Dendritic cell treated with granulocyte-macrophage colony-stimulating factor and Interleukin-4, amounts not matched to agents 40 ng/mL and 50 ng/mL, for 4 days (primary cell): Measurements from ENCODE around the gene HDAC10.

Experiments
- H3K27ac Mint-ChIP-seq: one replicate; pipeline ENCODE4 v1.8.0; 2022; ENCODE audit warnings: mild to moderate bottlenecking, mixed read lengths
- H3K27me3 Mint-ChIP-seq: one replicate; pipeline ENCODE4 v1.8.0; 2022; ENCODE audit warnings: mild to moderate bottlenecking, mixed read lengths
- H3K36me3 Mint-ChIP-seq: one replicate; pipeline ENCODE4 v1.8.0; 2022; ENCODE audit warnings: low read depth, mixed read lengths
- H3K4me1 Mint-ChIP-seq: one replicate; pipeline ENCODE4 v1.8.0; 2022; ENCODE audit warnings: low read depth, mixed read lengths
- H3K4me3 Mint-ChIP-seq: one replicate; pipeline ENCODE4 v1.8.0; 2022; ENCODE audit warnings: mild to moderate bottlenecking, moderate library complexity, mixed read lengths
- H3K9me3 Mint-ChIP-seq: one replicate; pipeline ENCODE4 v1.8.0; 2022; ENCODE audit warnings: mixed read lengths
- intact Hi-C: fragments of 100-400 bp; cut with micrococcal nuclease; formaldehyde crosslinking; loops from one replicate; pipeline ENCODE4 v1.15.0; 2022

The HDAC10 gene

GRCh38 chr22:50250555-50251476 is at the start of gene HDAC10:
Gene HDAC10, minus strand, starts transcription at chr22:50251265. Its CDS starts 233 bp downstream, at chr22:50251032.
- Mint-ChIP-seq H3K27ac (peak within 1 kb of the TSS; percentile 61), H3K27me3 (no peaks in the 10 kb centered on the region), H3K4me3 (peak within 1 kb of the TSS; percentile 83), H3K4me1 (peaks cover 45% of the 10 kb centered on the region), H3K36me3 (peaks cover 43% of the 10 kb centered on the region), H3K9me3 (no peaks in the 10 kb centered on the region)
- intact Hi-C loops = loop anchor here (5.0 kb wide), 1 partner anchor 371 kb away; no protein-coding TSS in a partner anchor

GRCh38 chr22:50300620-50301257 is 49.7 kb upstream of the HDAC10 start:
- no peaks in the 10 kb centered on the region for H3K9me3 Mint-ChIP-seq
- intact Hi-C loops = no loop called here
- H3K27me3 Mint-ChIP-seq = no peaks in the 10 kb centered on the region
- peak overlapping the region; percentile 89 for H3K27ac Mint-ChIP-seq
- H3K4me3 Mint-ChIP-seq = peak overlapping the region; percentile 77
- H3K4me1 Mint-ChIP-seq = peaks cover 89% of the 10 kb centered on the region
- peaks cover 87% of the 10 kb centered on the region for H3K36me3 Mint-ChIP-seq

- Mint-ChIP-seq H3K27me3 (no peaks in the 10 kb centered on the region), H3K9me3 (no peaks in the 10 kb centered on the region), H3K4me3 (peak overlapping the region; percentile 57), H3K4me1 (peaks cover 89% of the 10 kb centered on the region), H3K27ac (no peak overlapping the region), H3K36me3 (peaks cover 87% of the 10 kb centered on the region)
- intact Hi-C loops = no loop called here
Observed at GRCh38 chr22:50299785-50300619, 48.9 kb upstream of the HDAC10 start.

GRCh38 chr22:50298937-50299784 is 48.1 kb upstream of the HDAC10 start:
- no peaks in the 10 kb centered on the region for H3K27me3 Mint-ChIP-seq
- H3K4me1 Mint-ChIP-seq = peaks cover 88% of the 10 kb centered on the region
- no peaks in the 10 kb centered on the region for H3K9me3 Mint-ChIP-seq
- peak overlapping the region; percentile 30 for H3K27ac Mint-ChIP-seq
- intact Hi-C loops = no loop called here
- peak overlapping the region; percentile 77 for H3K4me3 Mint-ChIP-seq
- H3K36me3 Mint-ChIP-seq = peaks cover 90% of the 10 kb centered on the region

GRCh38 chr22:50298266-50298637 is 47.2 kb upstream of the HDAC10 start:
- no peaks in the 10 kb centered on the region for H3K27me3 Mint-ChIP-seq
- H3K4me3 Mint-ChIP-seq = no peak overlapping the region
- peaks cover 85% of the 10 kb centered on the region for H3K36me3 Mint-ChIP-seq

GRCh38 chr22:50297510-50298265 is 46.6 kb upstream of the HDAC10 start:
- H3K27ac Mint-ChIP-seq = peak overlapping the region; percentile 30
- peaks cover 85% of the 10 kb centered on the region for H3K36me3 Mint-ChIP-seq
- no peaks in the 10 kb centered on the region for H3K27me3 Mint-ChIP-seq
- no peak overlapping the region for H3K4me3 Mint-ChIP-seq
- H3K4me1 Mint-ChIP-seq = peaks cover 85% of the 10 kb centered on the region
- H3K9me3 Mint-ChIP-seq = no peaks in the 10 kb centered on the region
- intact Hi-C loops = no loop called here

More at GRCh38 chr22:50298266-50298637, 47.2 kb upstream of the HDAC10 start:
- no peaks in the 10 kb centered on the region for H3K9me3 Mint-ChIP-seq
- H3K4me1 Mint-ChIP-seq = peaks cover 85% of the 10 kb centered on the region
- intact Hi-C loops = no loop called here
- H3K27ac Mint-ChIP-seq = peak overlapping the region; percentile 30

- H3K4me3 Mint-ChIP-seq = no peak overlapping the region
- no peaks in the 10 kb centered on the region for H3K27me3 Mint-ChIP-seq
- H3K36me3 Mint-ChIP-seq = peaks cover 86% of the 10 kb centered on the region
- peaks cover 84% of the 10 kb centered on the region for H3K4me1 Mint-ChIP-seq
- no peaks in the 10 kb centered on the region for H3K9me3 Mint-ChIP-seq
- peak overlapping the region; percentile 30 for H3K27ac Mint-ChIP-seq
- intact Hi-C loops = no loop called here
Observed at GRCh38 chr22:50296658-50297490, 45.8 kb upstream of the HDAC10 start.

- H3K36me3 Mint-ChIP-seq = peaks cover 95% of the 10 kb centered on the region
- H3K27me3 Mint-ChIP-seq = no peaks in the 10 kb centered on the region
- no peaks in the 10 kb centered on the region for H3K9me3 Mint-ChIP-seq
- peak overlapping the region; percentile 44 for H3K4me3 Mint-ChIP-seq
- peaks cover 88% of the 10 kb centered on the region for H3K4me1 Mint-ChIP-seq
- intact Hi-C loops = loop anchor here (5.0 kb wide), 1 partner anchor 33 kb away; the partner anchor contains the start of gene DENND6B
- H3K27ac Mint-ChIP-seq = peak overlapping the region; percentile 20
Observed at GRCh38 chr22:50294319-50294656, 43.2 kb upstream of the HDAC10 start.

GRCh38 chr22:50293441-50294318 is 42.6 kb upstream of the HDAC10 start:
- Mint-ChIP-seq H3K27me3 (no peaks in the 10 kb centered on the region), H3K36me3 (peaks cover 95% of the 10 kb centered on the region), H3K9me3 (no peaks in the 10 kb centered on the region), H3K4me1 (peaks cover 82% of the 10 kb centered on the region), H3K27ac (peak overlapping the region; percentile 20), H3K4me3 (peak overlapping the region; percentile 44)
- intact Hi-C loops = loop anchor here (5.0 kb wide), 1 partner anchor 34 kb away; the partner anchor contains the start of gene DENND6B

GRCh38 chr22:50292643-50293440 is 41.8 kb upstream of the HDAC10 start:
- H3K27me3 Mint-ChIP-seq = no peaks in the 10 kb centered on the region
- peaks cover 95% of the 10 kb centered on the region for H3K36me3 Mint-ChIP-seq
- no peaks in the 10 kb centered on the region for H3K9me3 Mint-ChIP-seq
- H3K4me3 Mint-ChIP-seq = peak overlapping the region; percentile 50
- intact Hi-C loops = loop anchor here (5.0 kb wide), 1 partner anchor 34 kb away; the partner anchor contains the start of gene DENND6B
- peaks cover 73% of the 10 kb centered on the region for H3K4me1 Mint-ChIP-seq
- H3K27ac Mint-ChIP-seq = peak overlapping the region; percentile 46
